Stimulated activated CD8-positive, alpha-beta memory T cell treated with anti-CD3 and anti-CD28 coated beads, Interleukin-4, amount 100 ng/mL, for 24 hours (primary cell): ENCODE measurements around the gene METTL23.

Experiments used
- DNase-seq: peaks from one replicate; pipeline ENCODE4 v3.0.0-alpha.2; 2020; ENCODE audit warnings: low read depth

METTL23 gene

DNA sequence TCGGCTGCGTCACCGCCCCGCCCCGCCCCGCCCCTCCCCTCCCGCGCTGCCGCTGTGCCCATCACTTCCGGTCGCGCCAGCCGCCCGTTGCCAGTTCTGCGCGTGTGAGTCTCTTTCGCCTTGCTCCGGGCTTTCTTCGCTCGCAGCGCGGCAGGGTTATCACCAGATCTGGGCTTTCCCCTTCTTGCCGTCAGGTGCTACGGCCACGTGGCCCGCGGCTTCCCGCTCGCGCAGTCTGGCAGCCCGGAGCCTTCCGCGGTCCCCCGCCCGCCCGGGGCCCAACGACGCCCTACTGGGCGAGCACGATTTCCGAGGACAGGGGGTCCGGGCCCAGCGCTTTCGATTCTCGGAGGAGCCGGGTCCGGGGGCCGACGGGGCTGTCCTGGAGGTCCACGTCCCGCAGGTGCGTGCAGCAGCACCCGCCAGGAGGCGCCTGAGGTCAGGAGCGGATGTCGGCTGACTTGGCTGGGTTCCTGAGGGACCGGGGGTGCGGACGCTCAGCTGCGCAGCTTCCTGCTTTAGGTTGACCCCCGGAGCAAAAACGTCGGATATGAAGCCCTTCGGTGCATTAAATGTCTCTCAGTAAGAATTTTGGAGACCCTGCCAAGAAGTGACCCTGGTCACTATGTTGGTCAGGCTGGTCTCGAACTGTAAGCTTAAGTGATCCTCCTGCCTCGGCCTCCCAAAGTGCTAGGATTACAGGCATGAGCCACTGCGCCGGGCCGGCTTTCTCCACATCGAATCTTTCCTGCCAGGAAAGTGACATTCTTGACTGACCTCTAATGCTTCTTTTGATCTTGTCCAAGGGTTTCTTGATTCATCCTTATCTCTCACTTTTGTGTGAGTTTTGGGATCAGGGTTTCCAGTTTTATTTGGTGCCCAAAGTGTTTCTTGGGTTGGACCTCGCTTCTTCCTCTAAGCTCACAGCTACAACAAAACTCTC, at the start of gene METTL23:
METTL23 (plus strand) TSS at position 64 of the 943 bp plus-strand sequence. CDS start 2,872 bp downstream, outside the sequence.
- DNase-seq = peak; percentile 69

DNA sequence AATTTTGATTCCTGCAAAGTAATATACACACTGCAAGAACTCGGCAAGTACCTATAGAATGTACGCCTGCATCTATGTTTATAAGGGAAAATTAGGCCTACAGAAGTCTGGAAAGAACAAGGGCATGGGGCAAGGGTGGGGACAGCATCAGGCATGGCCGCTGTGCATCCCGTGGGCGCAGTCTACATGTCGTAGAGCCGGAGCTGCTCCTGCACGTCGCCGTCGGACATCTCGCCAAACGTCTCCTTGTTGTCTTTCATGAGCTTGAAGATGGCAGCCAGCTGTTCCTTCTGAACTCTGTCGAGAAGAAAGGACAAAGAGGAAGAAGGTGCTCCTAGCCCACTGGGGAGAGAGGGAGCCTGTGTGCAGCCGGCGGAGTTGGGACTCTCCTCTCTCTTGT, 49.2 kb upstream of the METTL23 start:
- no peak for DNase-seq

DNA sequence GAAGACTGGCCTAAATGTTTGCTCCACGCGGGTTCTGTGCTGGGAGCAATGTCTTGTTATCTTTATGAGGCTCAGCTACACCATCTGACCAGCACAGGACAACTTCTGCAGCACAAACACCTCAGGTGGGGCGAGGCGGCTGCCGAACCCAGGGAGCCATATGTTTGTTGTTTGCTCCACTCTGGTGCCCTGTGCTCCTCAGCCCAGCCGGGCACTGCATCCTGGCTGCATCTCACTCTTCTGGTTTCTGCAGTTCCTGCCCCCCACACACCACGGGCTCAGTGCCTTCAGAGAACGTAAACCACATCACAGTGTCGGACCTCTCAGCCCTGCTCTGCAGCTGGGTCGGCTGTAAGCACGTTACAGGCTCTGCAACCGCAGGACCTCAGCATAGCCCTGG, 48.3 kb upstream of the METTL23 start:
- no peak for DNase-seq

DNA sequence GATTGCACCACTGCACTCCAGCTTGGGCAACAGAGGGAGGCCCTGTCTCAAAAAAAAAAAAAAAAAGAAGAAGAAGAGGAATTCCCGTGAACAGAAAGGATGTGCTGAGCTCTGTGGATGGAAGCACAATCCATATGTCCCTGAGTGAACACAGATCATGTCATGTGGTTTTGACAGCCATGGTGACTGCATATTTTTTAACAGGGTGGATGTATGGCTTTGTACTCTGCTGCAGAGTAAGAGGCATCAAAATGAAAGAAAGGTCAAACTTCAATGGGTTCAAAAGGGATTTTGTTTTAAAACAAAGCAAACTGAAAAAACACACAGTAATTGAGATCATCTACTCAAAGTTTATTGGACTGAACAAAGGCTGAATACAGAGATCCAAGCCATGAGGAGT, 47.4 kb upstream of the METTL23 start:
- DNase-seq = no peak

DNA sequence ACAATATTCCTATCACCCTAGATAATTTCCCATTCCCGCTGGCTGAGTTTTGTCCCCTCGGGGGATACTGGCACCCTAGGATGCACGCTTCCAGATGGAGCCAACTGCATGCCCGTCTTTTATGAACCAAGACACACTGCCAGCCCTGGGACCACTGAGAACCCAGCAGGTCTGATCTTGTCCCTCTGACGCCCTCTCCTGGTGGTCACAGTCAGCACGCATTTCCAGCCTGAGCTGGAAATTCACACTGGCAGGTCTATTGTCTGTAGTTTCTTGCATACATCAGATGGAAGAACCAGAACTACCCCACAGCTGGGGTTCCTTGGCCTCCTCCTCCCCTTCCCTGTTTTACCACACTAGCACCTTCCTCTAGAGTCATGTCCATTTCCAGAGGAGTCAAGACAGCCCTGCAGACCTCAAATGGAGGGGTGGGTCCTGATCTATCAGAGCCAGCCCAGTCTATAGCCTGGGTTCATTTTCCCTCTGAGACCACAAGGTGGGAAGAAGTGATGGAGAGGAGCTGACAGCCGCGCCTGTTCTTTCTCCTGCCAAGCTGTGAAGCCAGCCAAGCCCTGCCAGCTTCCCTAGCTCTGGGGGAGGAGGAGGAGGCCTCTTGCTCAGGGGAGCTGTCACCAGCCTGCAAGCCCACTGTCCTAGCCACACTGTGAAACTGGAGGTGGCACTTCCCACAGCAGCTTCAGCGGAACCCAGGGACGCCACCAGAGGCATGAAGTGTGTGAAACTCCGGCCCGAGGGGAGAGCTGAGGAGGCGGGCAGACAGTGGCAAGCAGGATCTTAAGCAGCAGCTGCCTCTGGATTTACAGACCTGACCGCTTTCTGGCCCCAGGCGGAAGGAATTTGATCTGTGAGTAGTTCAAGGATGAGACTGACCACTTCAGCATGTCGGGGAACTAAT, 45.2 kb upstream of the METTL23 start:
- DNase-seq = peak; percentile 52

GRCh38 chr17:76682296-76682695, 44.3 kb upstream of the METTL23 start:
- DNase-seq = no peak

DNA sequence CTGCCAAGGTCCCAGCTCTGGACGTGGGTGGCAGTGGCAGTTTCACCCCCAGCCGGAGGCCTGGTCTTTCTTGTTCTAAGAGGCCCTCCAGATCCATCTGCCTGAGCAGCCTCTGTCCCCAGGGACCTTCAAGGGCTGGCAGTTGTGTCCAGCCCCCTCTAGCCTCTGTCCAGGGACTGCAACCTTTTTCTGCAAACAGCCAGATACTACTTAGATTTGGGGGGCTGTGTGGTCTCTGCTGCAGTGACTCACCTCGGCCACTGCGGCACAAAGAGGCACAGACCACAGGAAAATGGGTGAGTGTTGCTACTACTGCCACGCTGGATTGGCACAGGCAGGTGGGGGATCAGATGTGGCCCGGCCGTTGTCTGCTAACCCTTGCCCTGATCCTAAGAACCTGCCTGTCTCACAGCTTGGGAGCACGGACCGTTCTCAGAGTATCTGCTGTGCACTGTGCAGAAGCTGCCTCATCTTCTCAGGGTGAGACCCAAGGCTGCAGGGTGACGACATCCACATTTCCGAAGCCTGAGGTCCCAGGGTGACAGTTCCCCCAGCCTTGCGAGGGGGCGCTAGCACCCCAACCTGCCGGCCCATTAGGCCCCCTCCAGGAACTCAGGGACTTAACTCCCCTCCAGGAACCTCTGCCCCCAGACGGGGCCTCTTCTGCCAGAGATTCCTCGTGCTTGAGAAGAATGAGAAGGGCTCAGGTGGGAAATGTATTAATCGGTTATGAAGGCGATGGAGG, 43.5 kb upstream of the METTL23 start:
- no peak for DNase-seq

- no peak for DNase-seq
These were observed 42.5 kb upstream of the METTL23 start for GRCh38 chr17:76683921-76684745.

GRCh38 chr17:76684756-76685155, 41.9 kb upstream of the METTL23 start:
- no peak for DNase-seq

DNA sequence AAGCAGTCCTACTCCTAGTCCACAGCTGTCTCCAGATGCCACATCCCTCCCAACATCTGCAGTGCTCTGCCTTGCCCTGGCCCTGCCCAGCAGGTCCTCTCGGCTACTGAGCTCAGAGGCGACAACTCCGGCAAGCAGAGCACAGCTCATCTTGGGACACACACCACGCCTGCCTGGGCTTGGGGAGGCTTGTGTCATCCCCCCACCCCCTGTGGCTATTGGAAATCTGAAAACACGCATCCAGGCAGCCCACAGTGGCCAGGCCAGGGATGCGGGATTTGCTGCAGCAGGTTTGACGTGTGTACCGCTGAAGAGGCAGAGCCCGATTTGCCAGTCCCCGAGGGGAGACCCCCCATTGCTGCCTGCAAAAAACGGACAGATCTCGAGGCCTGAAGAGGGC, 41.3 kb upstream of the METTL23 start:
- DNase-seq = no peak

DNA sequence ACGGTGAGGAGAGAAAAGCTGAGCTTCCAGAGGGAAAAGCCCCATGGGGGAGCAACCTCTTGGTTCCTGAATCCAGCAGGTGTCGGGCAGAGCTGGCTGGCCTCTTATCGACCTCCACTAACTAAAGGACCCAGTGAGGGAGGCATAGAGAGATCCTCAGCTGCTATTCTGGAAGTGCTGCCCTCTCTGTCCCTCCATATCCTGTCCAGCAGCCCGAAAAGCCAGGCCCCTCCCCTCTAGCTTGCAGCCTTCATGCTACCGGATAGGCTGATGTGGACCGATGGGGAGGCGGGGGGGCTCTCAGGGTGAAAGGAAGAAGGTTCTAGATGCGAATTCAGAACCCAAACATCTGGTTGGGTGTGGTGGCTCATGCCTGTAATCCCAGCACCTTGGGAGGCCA, 40.8 kb upstream of the METTL23 start:
- DNase-seq = no peak

- DNase-seq = no peak
These were observed 39.9 kb upstream of the METTL23 start for GRCh38 chr17:76686538-76687297.

DNA sequence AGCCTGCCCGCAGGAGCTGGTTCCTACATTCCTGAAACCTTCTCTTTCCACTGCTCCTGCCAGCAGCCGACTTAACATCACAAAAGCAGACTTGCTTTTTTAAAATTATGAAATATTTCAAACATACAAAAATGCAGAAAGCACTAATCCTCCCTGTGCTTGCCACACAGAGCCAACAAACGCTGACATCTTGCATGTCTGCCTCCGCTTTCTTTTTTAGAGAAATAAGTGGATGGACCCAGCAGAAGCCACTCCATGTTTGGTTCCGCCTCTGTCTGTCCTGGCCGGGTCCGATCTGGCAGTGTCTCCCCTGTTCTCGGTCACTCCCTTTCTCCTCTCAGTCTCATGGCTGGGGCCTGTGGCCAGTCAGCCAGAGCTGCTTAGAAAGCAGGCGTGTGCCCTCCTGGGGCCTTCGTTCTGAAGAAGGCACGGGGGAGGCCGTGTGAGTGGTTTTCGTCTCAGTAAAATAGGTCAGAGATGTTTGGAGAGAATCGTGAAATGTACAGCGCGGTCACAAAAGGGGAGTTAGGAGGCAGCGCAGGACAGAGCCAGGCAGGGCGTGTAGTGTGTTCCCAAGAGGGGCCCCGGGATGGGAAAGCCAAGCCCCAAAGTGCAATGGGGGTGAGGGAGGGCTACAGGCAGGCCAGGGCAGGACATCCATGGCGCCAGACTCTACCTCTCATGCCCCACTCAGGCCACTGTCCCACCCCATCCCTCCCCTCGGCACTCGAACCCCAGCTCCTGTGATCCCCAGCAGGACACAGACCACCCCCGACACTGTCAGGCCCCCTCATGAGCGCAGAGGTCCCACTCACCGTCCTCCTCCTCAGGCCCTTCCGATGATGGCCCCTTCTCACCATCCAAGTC, 39.1 kb upstream of the METTL23 start:
- no peak for DNase-seq

- DNase-seq = no peak
These were observed 38.4 kb upstream of the METTL23 start for GRCh38 chr17:76688165-76688622.

DNA sequence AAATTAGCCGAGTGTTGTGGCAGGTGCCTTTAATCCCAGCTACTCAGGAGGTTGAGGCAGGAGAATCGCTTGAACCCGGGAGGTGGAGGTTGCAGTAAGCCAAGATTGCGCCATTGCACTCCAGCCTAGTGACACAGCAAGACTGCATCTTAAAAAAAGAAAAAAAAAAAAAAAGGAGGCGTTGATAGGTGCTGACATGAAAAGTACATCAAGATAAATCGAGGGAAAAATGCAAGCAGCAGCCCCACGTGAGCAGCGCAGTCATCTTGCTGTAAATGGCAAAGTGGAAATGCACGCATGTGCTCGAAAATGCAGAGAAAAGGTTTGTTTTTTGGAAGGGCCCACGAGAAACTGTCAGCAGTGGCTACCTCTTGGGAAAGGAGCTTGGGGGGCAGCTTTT, 36.8 kb upstream of the METTL23 start:
- no peak for DNase-seq

DNA sequence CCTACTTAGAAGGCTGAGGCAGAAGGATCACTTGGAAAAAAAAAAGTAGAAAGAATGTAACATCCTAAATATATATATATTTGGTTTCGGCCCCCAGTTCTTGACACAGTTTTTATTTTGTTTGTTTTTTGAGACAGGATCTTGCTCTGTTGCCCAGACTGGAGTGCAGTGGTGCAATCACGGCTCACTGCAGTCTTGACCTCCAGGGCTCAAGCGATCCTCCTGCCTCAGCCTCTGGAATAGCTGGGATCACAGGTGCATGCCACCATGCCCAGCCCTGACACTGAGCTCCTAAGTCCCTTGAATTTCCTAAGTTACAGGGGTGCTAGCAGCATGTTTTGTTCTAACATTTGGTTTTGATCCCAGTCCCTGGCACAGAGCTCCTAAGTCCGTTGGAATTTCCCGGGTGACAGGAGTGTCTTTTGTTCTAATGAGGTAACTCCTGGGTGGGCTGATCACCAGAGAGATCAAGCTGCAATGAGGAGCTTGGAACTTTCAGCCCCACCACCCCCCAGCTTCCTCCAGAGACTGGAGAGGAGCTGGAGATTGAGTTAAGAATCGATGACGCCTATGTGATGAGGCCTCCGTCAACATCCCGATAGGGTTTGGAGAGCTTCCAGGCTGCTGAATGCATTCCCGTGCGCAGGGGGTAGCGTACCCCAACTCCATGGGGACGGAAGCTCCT, 35.9 kb upstream of the METTL23 start:
- no peak for DNase-seq

DNA sequence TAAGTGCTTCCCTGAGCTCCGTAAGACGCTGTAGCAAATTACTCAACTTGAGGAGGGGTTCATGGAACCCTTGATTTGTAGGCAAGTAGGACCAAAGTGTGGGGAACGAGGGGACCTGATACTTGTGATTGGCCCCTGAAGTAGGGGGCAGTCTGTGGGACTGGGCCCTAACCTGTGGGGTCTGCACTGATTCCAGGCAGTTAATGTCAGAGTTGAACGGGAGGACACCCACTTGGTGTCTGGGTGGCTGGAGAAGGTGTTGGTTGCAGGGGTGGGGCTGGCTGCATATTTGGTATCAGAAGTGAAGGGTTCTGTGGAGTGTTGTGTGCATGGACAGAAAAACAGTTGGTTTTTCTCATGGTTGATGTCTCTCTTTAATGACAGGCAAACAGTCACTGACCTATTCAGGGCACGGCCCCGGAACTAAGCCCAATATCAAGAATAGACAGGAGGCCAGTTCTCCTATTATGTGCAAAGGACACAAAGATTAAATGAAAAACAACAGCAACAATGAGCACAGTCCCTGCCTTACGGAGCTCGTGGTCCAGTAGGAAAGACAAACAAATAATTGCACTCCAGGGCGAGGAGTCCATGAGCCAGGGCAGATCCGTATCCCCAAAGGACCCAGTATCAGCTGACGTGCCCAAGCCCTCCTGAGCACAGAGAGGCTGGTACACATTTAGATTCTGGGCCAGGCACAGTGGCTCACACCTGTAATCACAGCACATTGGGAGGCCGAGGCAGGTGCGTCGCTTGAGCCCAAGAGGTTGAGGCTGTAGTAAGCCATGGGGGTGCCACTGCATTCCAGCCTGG, 35.1 kb upstream of the METTL23 start:
- no peak for DNase-seq
